Epithelial cell of prostate (primary cell): ENCODE results near the gene TEX35.

Experiments
- DNase-seq: peaks from one replicate; pipeline ENCODE4 v3.0.0-alpha.2; 2011; ENCODE audit warnings: low read depth, low spot score
- H3K27ac ChIP-seq: fragments of 450-650 bp; 2 replicates; pipeline ENCODE4 v1.5.1; 2017; ENCODE audit warnings: mild to moderate bottlenecking

Gene TEX35

GRCh38 chr1:178512566-178513277 is at the start of gene TEX35:
TSS of gene TEX35 (plus strand) at chr1:178513109. CDS start at chr1:178513189, 80 bp downstream.
- no peak within 1 kb of the TSS for H3K27ac ChIP-seq
- DNase-seq = no peak

- peak overlapping the region; percentile 43 for H3K27ac ChIP-seq
Measured at GRCh38 chr1:178464141-178464540, 48.8 kb upstream of the TEX35 start.

GRCh38 chr1:178464566-178464965 is 48.3 kb upstream of the TEX35 start:
- no peak for DNase-seq
- H3K27ac ChIP-seq = peak overlapping the region; percentile 43

More at GRCh38 chr1:178464141-178464540, 48.8 kb upstream of the TEX35 start:
- DNase-seq = no peak

- peak overlapping the region; percentile 43 for H3K27ac ChIP-seq
- DNase-seq = peak; percentile 57
Measured at GRCh38 chr1:178465011-178465410, 47.9 kb upstream of the TEX35 start.

- no peak overlapping the region for H3K27ac ChIP-seq
- no peak for DNase-seq
Measured at GRCh38 chr1:178467837-178468236, 45.1 kb upstream of the TEX35 start.

- DNase-seq = no peak
Measured at GRCh38 chr1:178470411-178470960, 42.4 kb upstream of the TEX35 start.

GRCh38 chr1:178472531-178472930 is 40.4 kb upstream of the TEX35 start:
- no peak for DNase-seq
- H3K27ac ChIP-seq = no peak overlapping the region

More at GRCh38 chr1:178470411-178470960, 42.4 kb upstream of the TEX35 start:
- peak overlapping the region; percentile 22 for H3K27ac ChIP-seq

- no peak for DNase-seq
- no peak overlapping the region for H3K27ac ChIP-seq
Measured at GRCh38 chr1:178477373-178477772, 35.5 kb upstream of the TEX35 start.

- no peak for DNase-seq
- no peak overlapping the region for H3K27ac ChIP-seq
Measured at GRCh38 chr1:178477841-178478240, 35.1 kb upstream of the TEX35 start.

- DNase-seq = no peak
- no peak overlapping the region for H3K27ac ChIP-seq
Measured at GRCh38 chr1:178483251-178483957, 29.5 kb upstream of the TEX35 start.

- H3K27ac ChIP-seq = no peak overlapping the region
- no peak for DNase-seq
Measured at GRCh38 chr1:178484698-178485225, 28.1 kb upstream of the TEX35 start.

GRCh38 chr1:178485541-178485981 is 27.3 kb upstream of the TEX35 start:
- DNase-seq = no peak
- H3K27ac ChIP-seq = no peak overlapping the region

GRCh38 chr1:178486100-178487069 is 26.5 kb upstream of the TEX35 start:
- no peak for DNase-seq
- no peak overlapping the region for H3K27ac ChIP-seq

- no peak overlapping the region for H3K27ac ChIP-seq
Measured at GRCh38 chr1:178487070-178487615, 25.8 kb upstream of the TEX35 start.

GRCh38 chr1:178488393-178488792 is 24.5 kb upstream of the TEX35 start:
- H3K27ac ChIP-seq = no peak overlapping the region
- no peak for DNase-seq

More at GRCh38 chr1:178487070-178487615, 25.8 kb upstream of the TEX35 start:
- no peak for DNase-seq

GRCh38 chr1:178489399-178489798 is 23.5 kb upstream of the TEX35 start:
- no peak overlapping the region for H3K27ac ChIP-seq
- no peak for DNase-seq

- H3K27ac ChIP-seq = no peak overlapping the region
- DNase-seq = no peak
Measured at GRCh38 chr1:178490136-178490535, 22.8 kb upstream of the TEX35 start.

- H3K27ac ChIP-seq = no peak overlapping the region
Measured at GRCh38 chr1:178490967-178491366, 21.9 kb upstream of the TEX35 start.

GRCh38 chr1:178491721-178492120 is 21.2 kb upstream of the TEX35 start:
- no peak for DNase-seq
- H3K27ac ChIP-seq = no peak overlapping the region

More at GRCh38 chr1:178490967-178491366, 21.9 kb upstream of the TEX35 start:
- no peak for DNase-seq
